ENCODE results near the gene KDM4C. TPM values are rescaled to one million over a fixed set of nuclear protein-coding genes. Genes with fewer than 3 reads are reported as not detected.
A peak's percentile ranks its signal among the peaks of the same experiment; 100 is the strongest.
"Not testable (repeated sequence)": the region's sequence is repeated elsewhere in the genome, so short reads cannot be mapped to it uniquely, and the experiment has no call there.

Gene KDM4C
- total and polyA plus RNA-seq, 12 donors = 6.1 to 18.2 (median 14.6) TPM

GRCh38 chr9:6945816-6946215 is 188.0 kb downstream of the KDM4C start:
- Histone ChIP-seq H3K9me3 (no peaks in the 10 kb centered on the region), H3K27ac (no peak overlapping the region), H3K4me3 (no peak overlapping the region), H3K27me3 (no peaks in the 10 kb centered on the region), H3K36me3 (no peaks in the 10 kb centered on the region), H3K4me1 (peaks cover 0 to 19% (median 17%) of the 10 kb centered on the region in 9 donors)
- DNase-seq (no peak), ATAC-seq (no peak)
- intact Hi-C loops (cut with DNase I) = no loop called here
- no peak for TF ChIP-seq CTCF (IDR thresholded peaks at IDR 0.05)

- no peak for TF ChIP-seq CTCF (IDR thresholded peaks at IDR 0.05)
- DNase-seq = no peak
- no peak overlapping the region for H3K27ac ChIP-seq
- H3K27me3 ChIP-seq = no peaks in the 10 kb centered on the region
- intact Hi-C loops (cut with DNase I) = no loop called here
- no peaks in the 10 kb centered on the region for H3K9me3 ChIP-seq
- no peak for ATAC-seq
- peaks cover 0 to 19% (median 17%) of the 10 kb centered on the region in 9 donors for H3K4me1 ChIP-seq
- H3K36me3 ChIP-seq = no peaks in the 10 kb centered on the region
- WGBS, 2 donors = 93% methylated on average over 3 of the region's 3 CpGs
- H3K4me3 ChIP-seq = no peak overlapping the region
Measured at GRCh38 chr9:6946583-6947166, 188.9 kb downstream of the KDM4C start.

- intact Hi-C loops (cut with DNase I); DNase-seq: not testable (repeated sequence)
- WGBS, 2 donors = 98 to 99% methylated on average over 15 to 31 of the region's 31 CpGs
Measured at GRCh38 chr9:6948921-6949320, 191.1 kb downstream of the KDM4C start.

GRCh38 chr9:6955251-6955921 is 197.6 kb downstream of the KDM4C start:
- 70 to 71% methylated on average over 7 of the region's 7 CpGs for WGBS, 2 donors
- intact Hi-C loops (cut with DNase I) = no loop called here
- ATAC-seq = peak in 3 of 8 donors; percentile 39 to 61 (median 55)
- no peak for TF ChIP-seq CTCF (IDR thresholded peaks at IDR 0.05)
- H3K9me3 ChIP-seq = no peaks in the 10 kb centered on the region
- no peak overlapping the region for H3K4me3 ChIP-seq
- H3K4me1 ChIP-seq = peaks cover 0 to 25% (median 4%) of the 10 kb centered on the region in 9 donors
- H3K27ac ChIP-seq = no peak overlapping the region
- peaks cover 0 to 2% (median 0%) of the 10 kb centered on the region in 9 donors for H3K36me3 ChIP-seq
- no peak for DNase-seq
- no peaks in the 10 kb centered on the region for H3K27me3 ChIP-seq

More at GRCh38 chr9:6948921-6949320, 191.1 kb downstream of the KDM4C start:
- H3K4me3 ChIP-seq, ATAC-seq, H3K27me3 ChIP-seq, H3K27ac ChIP-seq, H3K36me3 ChIP-seq, H3K9me3 ChIP-seq: not testable (repeated sequence)
- peaks cover 0 to 13% (median 11%) of the 10 kb centered on the region in 9 donors for H3K4me1 ChIP-seq

GRCh38 chr9:6956879-6957278 is 199.1 kb downstream of the KDM4C start:
- Histone ChIP-seq H3K27ac (no peak overlapping the region), H3K4me1 (peaks cover 0 to 25% (median 5%) of the 10 kb centered on the region in 9 donors), H3K9me3 (no peaks in the 10 kb centered on the region), H3K36me3 (peaks cover 0 to 12% (median 0%) of the 10 kb centered on the region in 9 donors), H3K4me3 (no peak overlapping the region), H3K27me3 (no peaks in the 10 kb centered on the region)
- ATAC-seq = no peak
- TF ChIP-seq CTCF (IDR thresholded peaks at IDR 0.05) = no peak
- intact Hi-C loops (cut with DNase I) = no loop called here
- WGBS, 2 donors = 71 to 76% methylated on average over 2 of the region's 2 CpGs
- no peak for DNase-seq
